Measurements from ENCODE around the gene OLFM3. TPM values are rescaled to one million over a fixed set of nuclear protein-coding genes. Genes with fewer than 3 reads are reported as not detected.

Gene OLFM3
- total RNA-seq, 1 donor = not detected

DNA sequence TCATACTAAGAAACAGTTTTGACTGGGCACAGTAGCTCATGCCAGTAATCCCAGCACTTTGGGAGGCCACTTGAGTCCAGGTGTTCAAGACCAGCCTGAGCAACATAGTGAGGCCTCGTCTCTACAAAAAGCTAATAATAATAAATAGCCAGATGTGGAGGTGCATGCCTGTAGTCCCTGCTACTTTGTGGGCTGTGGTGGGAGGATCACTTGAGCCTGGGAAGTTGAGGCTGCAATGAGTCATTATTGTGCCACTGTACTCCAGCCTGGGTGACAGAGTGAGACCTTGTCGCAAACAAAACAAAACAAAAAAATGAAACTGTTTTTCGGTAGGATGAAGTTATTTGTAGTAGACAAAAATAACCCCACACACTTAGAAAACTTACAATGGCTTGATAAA, 19.0 kb upstream of the OLFM3 start:
- Histone ChIP-seq H3K9me3 (ENCODE audit: low read depth, low read length) (no peaks in the 10 kb centered on the region), H3K4me3 (ENCODE audit: insufficient read depth, low read length) (no peak overlapping the region), H3K4me2 (ENCODE audit: insufficient read depth, low read length) (no peak overlapping the region), H2AFZ (ENCODE audit: low read length) (no peak overlapping the region), H3K27ac (ENCODE audit: low read depth, low read length) (no peak overlapping the region), H3K79me2 (ENCODE audit: insufficient read depth, low read length) (no peaks in the 10 kb centered on the region), H3K4me1 (ENCODE audit: insufficient read depth, low read length) (no peaks in the 10 kb centered on the region), H4K20me1 (ENCODE audit: insufficient read depth, low read length) (no peaks in the 10 kb centered on the region), H3K27me3 (ENCODE audit: insufficient read depth, low read length) (no peaks in the 10 kb centered on the region), H3K36me3 (ENCODE audit: insufficient read depth, low read length) (no peaks in the 10 kb centered on the region)
- TF ChIP-seq, protein P1, sequence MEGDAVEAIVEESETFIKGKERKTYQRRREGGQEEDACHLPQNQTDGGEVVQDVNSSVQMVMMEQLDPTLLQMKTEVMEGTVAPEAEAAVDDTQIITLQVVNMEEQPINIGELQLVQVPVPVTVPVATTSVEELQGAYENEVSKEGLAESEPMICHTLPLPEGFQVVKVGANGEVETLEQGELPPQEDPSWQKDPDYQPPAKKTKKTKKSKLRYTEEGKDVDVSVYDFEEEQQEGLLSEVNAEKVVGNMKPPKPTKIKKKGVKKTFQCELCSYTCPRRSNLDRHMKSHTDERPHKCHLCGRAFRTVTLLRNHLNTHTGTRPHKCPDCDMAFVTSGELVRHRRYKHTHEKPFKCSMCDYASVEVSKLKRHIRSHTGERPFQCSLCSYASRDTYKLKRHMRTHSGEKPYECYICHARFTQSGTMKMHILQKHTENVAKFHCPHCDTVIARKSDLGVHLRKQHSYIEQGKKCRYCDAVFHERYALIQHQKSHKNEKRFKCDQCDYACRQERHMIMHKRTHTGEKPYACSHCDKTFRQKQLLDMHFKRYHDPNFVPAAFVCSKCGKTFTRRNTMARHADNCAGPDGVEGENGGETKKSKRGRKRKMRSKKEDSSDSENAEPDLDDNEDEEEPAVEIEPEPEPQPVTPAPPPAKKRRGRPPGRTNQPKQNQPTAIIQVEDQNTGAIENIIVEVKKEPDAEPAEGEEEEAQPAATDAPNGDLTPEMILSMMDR (IDR thresholded peaks at IDR 0.05; ENCODE audit: extremely low read depth, low read depth, low read length) = no peak
- DNase-seq (ENCODE audit: insufficient read length, low spot score, missing footprints) = no peak

DNA sequence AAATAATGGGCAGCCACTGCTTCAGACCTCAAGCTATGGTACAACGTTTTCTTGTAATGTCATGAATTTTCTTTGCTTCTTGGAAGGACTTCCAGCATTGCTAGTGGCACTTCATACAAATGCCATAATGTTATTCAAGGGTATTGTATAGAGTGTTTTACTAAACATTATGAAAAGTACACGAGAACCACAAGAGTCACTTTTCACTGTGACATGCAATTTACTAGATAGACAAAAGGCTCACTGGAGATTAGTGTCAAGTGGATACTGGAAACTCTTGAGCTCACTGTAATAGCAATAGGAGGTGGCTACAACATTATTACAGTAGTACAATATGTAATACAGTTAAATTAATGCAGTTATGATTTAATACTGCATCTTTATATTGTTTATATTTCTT, 5.3 kb upstream of the OLFM3 start:
- H2AFZ ChIP-seq (ENCODE audit: low read length) = no peak overlapping the region
- no peaks in the 10 kb centered on the region for H3K79me2 ChIP-seq (ENCODE audit: insufficient read depth, low read length)
- H3K9me3 ChIP-seq (ENCODE audit: low read depth, low read length) = no peaks in the 10 kb centered on the region
- DNase-seq (ENCODE audit: insufficient read length, low spot score, missing footprints) = no peak
- no peak overlapping the region for H3K4me2 ChIP-seq (ENCODE audit: insufficient read depth, low read length)
- H4K20me1 ChIP-seq (ENCODE audit: insufficient read depth, low read length) = no peaks in the 10 kb centered on the region
- TF ChIP-seq, protein P1 (IDR thresholded peaks at IDR 0.05; ENCODE audit: extremely low read depth, low read depth, low read length) = no peak
- H3K36me3 ChIP-seq (ENCODE audit: insufficient read depth, low read length) = no peaks in the 10 kb centered on the region
- H3K27ac ChIP-seq (ENCODE audit: low read depth, low read length) = no peak overlapping the region
- H3K4me3 ChIP-seq (ENCODE audit: insufficient read depth, low read length) = no peak overlapping the region
- no peaks in the 10 kb centered on the region for H3K27me3 ChIP-seq (ENCODE audit: insufficient read depth, low read length)
- H3K4me1 ChIP-seq (ENCODE audit: insufficient read depth, low read length) = no peaks in the 10 kb centered on the region

DNA sequence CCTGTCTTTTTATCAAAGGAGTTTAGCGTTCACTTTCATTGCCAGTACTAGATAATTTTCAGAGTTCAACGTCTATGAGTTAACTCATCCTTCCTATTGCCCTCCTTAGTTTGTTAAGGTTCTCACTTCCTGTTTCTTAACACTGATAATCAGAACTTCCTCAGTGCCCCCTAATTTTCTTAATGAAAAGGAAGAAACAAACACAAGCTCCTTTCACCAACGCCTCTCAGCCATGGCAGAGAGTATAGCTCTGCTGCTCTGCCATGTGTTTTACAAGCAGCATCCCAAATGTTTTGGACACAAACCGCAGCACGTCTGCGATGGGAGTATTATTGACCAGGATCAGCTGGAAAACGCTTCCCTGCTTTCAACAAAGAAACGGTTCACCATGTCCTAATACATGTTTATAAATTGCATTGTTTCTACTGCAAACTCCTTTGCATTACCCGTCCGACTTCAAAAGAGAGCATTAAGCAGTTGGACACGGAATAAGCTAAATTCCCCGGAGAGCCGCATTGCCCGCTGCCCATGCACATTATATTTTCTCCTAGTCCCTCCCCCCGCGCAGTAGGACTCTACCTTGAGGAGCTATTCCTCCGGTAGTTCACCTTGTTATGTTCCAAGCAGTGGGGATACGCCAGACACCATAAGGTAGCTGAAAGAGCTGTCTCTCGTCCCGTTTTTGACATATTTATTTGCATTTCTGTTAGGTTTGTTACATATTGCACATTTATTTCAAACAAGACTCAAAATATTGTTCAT, 561 bp downstream of the OLFM3 start:
- no peaks in the 10 kb centered on the region for H3K36me3 ChIP-seq (ENCODE audit: insufficient read depth, low read length)
- no peak overlapping the region for H3K4me3 ChIP-seq (ENCODE audit: insufficient read depth, low read length)
- H3K79me2 ChIP-seq (ENCODE audit: insufficient read depth, low read length) = no peaks in the 10 kb centered on the region
- H3K4me1 ChIP-seq (ENCODE audit: insufficient read depth, low read length) = no peaks in the 10 kb centered on the region
- no peak overlapping the region for H2AFZ ChIP-seq (ENCODE audit: low read length)
- no peak for DNase-seq (ENCODE audit: insufficient read length, low spot score, missing footprints)
- no peak overlapping the region for H3K27ac ChIP-seq (ENCODE audit: low read depth, low read length)
- no peaks in the 10 kb centered on the region for H3K9me3 ChIP-seq (ENCODE audit: low read depth, low read length)
- H4K20me1 ChIP-seq (ENCODE audit: insufficient read depth, low read length) = no peaks in the 10 kb centered on the region
- no peaks in the 10 kb centered on the region for H3K27me3 ChIP-seq (ENCODE audit: insufficient read depth, low read length)
- no peak overlapping the region for H3K4me2 ChIP-seq (ENCODE audit: insufficient read depth, low read length)
- TF ChIP-seq, protein P1 (IDR thresholded peaks at IDR 0.05; ENCODE audit: extremely low read depth, low read depth, low read length) = no peak

DNA sequence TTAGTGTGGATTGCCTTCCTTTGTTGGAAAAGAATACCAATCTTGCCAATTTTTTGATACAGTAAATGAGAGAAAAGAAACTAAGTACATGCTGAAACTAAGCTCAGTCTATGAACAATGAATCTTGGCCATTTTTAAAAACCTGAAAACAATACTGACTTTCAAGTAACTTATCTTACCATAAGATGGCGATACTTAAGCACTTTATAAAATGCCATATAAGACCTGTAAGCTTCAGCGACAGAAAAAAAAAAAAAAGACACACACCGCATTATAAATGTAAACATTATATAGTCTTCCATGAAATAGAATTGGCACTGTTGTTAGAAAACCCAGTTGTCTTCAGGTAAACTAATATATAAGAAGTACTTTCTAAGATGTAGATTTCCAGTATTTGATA, 3.0 kb downstream of the OLFM3 start:
- Histone ChIP-seq H4K20me1 (ENCODE audit: insufficient read depth, low read length) (no peaks in the 10 kb centered on the region), H2AFZ (ENCODE audit: low read length) (no peak overlapping the region), H3K4me3 (ENCODE audit: insufficient read depth, low read length) (no peak overlapping the region), H3K4me1 (ENCODE audit: insufficient read depth, low read length) (no peaks in the 10 kb centered on the region), H3K79me2 (ENCODE audit: insufficient read depth, low read length) (no peaks in the 10 kb centered on the region), H3K27me3 (ENCODE audit: insufficient read depth, low read length) (no peaks in the 10 kb centered on the region), H3K27ac (ENCODE audit: low read depth, low read length) (no peak overlapping the region), H3K36me3 (ENCODE audit: insufficient read depth, low read length) (no peaks in the 10 kb centered on the region), H3K9me3 (ENCODE audit: low read depth, low read length) (no peaks in the 10 kb centered on the region), H3K4me2 (ENCODE audit: insufficient read depth, low read length) (no peak overlapping the region)
- DNase-seq (ENCODE audit: insufficient read length, low spot score, missing footprints) = no peak
- TF ChIP-seq, protein P1 (IDR thresholded peaks at IDR 0.05; ENCODE audit: extremely low read depth, low read depth, low read length) = no peak

Data from osteoblast (primary cell).